ENCODE data around the gene PCDH15.

DNA sequence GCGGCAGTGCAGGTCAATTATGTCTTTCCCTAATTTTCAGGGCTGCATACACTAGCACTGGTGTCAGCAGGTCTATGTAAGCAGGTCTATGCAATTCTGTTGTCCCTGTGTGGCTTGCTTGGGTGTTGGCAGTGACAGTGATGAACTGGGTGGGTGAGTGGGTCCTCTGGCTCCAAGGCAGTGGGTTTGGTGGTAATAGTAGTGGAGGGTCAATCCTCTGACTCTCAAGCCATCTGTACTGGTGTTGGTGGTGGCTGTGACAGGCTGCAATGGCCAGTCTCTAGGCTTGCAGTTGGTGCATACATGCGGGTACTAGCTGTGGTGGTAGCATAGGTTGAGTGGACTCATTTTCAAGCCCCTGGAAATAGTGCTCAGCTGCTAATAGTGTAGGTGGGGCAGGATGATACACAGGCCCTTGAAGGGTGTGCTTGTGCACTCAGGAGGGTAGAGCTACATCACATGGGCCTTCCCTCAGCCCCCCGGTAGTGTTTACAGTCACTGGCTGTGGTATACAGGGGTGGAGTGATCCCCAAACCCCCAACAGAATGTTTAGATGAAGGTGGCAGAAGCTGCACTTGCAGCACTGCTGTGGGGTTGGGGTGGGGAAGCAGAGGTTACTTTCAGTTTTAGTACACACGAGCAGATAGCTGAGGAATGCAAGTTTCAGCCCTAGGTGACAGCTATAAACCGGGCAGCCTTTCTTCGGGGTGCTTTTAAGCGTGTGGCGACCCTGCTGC, 331.3 kb downstream of the PCDH15 start:
- TF ChIP-seq, protein P1, sequence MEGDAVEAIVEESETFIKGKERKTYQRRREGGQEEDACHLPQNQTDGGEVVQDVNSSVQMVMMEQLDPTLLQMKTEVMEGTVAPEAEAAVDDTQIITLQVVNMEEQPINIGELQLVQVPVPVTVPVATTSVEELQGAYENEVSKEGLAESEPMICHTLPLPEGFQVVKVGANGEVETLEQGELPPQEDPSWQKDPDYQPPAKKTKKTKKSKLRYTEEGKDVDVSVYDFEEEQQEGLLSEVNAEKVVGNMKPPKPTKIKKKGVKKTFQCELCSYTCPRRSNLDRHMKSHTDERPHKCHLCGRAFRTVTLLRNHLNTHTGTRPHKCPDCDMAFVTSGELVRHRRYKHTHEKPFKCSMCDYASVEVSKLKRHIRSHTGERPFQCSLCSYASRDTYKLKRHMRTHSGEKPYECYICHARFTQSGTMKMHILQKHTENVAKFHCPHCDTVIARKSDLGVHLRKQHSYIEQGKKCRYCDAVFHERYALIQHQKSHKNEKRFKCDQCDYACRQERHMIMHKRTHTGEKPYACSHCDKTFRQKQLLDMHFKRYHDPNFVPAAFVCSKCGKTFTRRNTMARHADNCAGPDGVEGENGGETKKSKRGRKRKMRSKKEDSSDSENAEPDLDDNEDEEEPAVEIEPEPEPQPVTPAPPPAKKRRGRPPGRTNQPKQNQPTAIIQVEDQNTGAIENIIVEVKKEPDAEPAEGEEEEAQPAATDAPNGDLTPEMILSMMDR (IDR thresholded peaks at IDR 0.05): no peak
- no peak for TF ChIP-seq POLR2A (IDR thresholded peaks at IDR 0.05)
